Measurements from ENCODE around the gene PPP2R5E.
"Not testable (repeated sequence)": the region's sequence is repeated elsewhere in the genome, so short reads cannot be mapped to it uniquely, and the experiment has no call there.

The PPP2R5E gene

GRCh38 chr14:63543000-63543825, at the start of gene PPP2R5E:
PPP2R5E (minus strand) TSS chr14:63543377; CDS start chr14:63539685, 3,692 bp downstream.
- no peak for TF ChIP-seq CTCF (IDR thresholded peaks at IDR 0.05; ENCODE audit: low read depth, low read length)
- DNase-seq (ENCODE audit: extremely low read depth, low read depth) = peak; percentile 96

- not testable (repeated sequence) for DNase-seq (ENCODE audit: extremely low read depth, low read depth)
Measured at GRCh38 chr14:63583046-63583445, 39.9 kb upstream of the PPP2R5E start.

GRCh38 chr14:63581491-63581890, 38.3 kb upstream of the PPP2R5E start:
- TF ChIP-seq CTCF (IDR thresholded peaks at IDR 0.05; ENCODE audit: low read depth, low read length) = no peak
- DNase-seq (ENCODE audit: extremely low read depth, low read depth) = no peak

GRCh38 chr14:63578300-63578699, 35.1 kb upstream of the PPP2R5E start:
- no peak for DNase-seq (ENCODE audit: extremely low read depth, low read depth)

GRCh38 chr14:63573581-63573980, 30.4 kb upstream of the PPP2R5E start:
- DNase-seq (ENCODE audit: extremely low read depth, low read depth) = no peak
- TF ChIP-seq CTCF (IDR thresholded peaks at IDR 0.05; ENCODE audit: low read depth, low read length) = no peak

More at GRCh38 chr14:63578300-63578699, 35.1 kb upstream of the PPP2R5E start:
- TF ChIP-seq CTCF (IDR thresholded peaks at IDR 0.05; ENCODE audit: low read depth, low read length) = no peak

- DNase-seq (ENCODE audit: extremely low read depth, low read depth) = no peak
- TF ChIP-seq CTCF (IDR thresholded peaks at IDR 0.05; ENCODE audit: low read depth, low read length) = no peak
Measured at GRCh38 chr14:63565448-63565847, 22.3 kb upstream of the PPP2R5E start.

- DNase-seq (ENCODE audit: extremely low read depth, low read depth) = no peak
- no peak for TF ChIP-seq CTCF (IDR thresholded peaks at IDR 0.05; ENCODE audit: low read depth, low read length)
Measured at GRCh38 chr14:63564318-63564717, 21.1 kb upstream of the PPP2R5E start.
